Ammon's horn (tissue), 1 donor: ENCODE data around the gene TTLL12.

Experiments
- DNase-seq: peaks from one replicate; pipeline ENCODE4 v3.0.0-alpha.2; 2016; ENCODE audit warnings: low spot score

The TTLL12 gene

DNA sequence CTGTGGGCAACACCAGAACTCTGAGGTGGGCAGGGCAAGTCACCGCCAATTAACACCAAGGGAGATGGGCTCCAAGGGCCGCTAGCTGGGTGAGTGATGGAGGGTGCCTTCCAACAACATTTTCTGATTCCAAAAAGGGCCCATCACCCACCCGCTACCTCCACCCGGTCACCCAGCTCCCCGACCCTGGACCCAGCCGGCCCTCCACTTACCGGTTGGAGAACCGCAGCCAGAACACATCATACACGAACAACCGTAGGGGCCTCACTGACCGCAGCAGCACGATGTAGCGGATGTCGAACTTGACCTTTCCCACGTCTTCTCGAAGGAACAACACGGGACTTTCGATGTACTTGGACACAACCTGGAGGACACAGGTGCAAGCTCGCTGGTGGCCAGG is 14.7 kb downstream of the TTLL12 start:
- no peak for DNase-seq

- DNase-seq = no peak
Observed at GRCh38 chr22:43171607-43172006, 15.3 kb downstream of the TTLL12 start.

DNA sequence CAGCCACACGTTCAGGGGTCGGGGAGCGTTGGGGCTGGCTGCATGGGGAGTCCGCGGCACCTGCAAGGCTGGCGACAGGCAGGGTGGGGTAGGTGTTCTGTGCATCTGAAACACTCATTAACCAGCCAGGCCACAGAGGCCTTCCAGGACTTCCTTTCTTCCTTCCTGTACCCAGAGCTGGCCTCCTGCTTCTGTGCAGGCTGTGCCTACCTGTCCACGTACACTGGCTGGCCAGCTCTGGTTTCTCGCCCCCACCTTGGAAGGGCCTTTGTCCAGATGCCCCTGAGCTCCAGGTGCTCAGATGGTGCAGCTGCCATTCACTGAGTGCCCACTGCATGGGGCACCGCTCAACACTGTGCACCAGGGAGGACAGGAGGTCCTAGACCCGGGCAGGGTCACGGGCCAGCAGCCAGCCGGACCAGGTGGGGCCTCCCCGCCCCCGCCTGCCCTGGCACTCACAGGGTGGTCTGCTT is 15.9 kb downstream of the TTLL12 start:
- DNase-seq = no peak

- no peak for DNase-seq
Observed at GRCh38 chr22:43170131-43170480, 16.8 kb downstream of the TTLL12 start.

DNA sequence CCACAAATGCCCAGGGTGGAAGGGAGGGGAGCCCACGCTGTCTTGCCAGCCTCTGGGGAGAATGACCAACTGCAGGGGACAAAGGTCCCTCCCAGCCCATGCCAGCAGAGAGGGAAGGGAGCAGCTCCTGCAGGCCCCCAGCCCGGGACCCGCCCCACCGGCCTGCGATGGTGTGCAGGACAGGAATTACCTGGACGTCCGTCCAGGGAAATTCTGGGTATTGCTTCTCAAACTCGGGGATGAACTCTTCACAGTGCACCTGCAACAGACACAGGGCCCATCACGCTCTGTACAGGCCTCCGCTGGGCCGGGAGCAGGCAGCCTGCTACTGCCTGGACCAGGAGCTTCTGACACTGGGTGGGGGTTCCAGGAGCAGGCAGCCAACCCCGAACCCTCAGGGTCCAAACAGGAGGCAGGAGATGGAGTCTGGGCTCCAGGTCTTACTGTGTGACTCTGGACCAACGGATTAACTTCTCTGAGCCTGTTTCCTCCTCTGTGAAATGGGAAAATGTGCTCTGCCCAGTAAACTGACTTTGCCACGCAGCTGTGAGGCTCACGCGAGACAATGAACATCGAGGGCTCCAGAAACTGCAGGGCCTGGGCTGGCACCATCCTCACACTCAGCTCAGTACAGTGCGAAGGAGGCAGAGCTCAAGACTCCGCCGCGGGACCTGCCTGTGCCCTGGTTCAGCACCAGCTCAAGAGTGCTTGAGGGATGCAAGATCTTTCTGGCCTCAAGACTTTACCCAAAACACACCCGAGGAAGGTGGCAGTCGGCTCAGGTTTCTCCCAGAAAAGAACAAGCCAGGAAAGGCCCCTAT is 17.4 kb downstream of the TTLL12 start:
- DNase-seq = no peak

DNA sequence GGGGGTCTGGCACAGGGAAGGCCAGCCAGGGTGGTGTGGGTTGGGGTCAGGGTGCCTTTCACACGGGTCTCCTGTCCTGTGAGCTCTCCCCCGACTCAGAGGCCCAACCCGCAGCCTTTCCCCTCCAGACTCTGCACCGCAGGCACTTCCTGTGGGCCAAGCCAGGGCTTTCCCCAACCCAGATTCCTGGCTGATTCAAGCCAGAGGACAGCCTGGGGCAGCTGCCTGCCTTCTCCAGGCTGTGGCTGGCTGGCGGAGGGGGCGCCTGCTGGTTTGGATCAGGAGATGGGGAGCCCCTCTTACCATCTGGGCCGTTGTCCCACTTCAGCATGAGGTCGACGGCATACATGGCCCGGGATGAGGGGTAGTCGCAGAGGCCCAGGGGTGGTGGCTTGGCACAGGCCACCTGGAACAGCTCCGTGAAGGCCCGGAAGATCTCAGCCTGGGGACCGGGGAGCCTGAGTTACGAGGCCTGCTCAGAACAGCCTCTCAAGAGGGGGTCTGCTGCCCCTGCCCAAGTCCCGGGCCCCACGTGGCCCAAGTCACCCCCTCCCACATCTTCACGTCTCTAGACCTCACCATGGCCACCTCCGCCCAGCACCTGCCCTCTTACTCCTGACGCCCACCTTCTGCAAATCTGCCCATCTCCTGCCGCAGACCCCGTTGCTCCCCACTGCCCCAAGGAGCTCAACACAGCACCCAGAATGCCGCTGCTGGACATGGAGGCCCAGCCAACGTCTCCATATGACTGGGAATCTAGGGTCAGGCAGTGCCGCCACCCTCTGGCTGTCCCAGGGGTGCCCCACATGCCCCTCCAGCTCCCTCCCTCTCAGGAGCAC is 18.2 kb downstream of the TTLL12 start:
- DNase-seq = no peak

DNA sequence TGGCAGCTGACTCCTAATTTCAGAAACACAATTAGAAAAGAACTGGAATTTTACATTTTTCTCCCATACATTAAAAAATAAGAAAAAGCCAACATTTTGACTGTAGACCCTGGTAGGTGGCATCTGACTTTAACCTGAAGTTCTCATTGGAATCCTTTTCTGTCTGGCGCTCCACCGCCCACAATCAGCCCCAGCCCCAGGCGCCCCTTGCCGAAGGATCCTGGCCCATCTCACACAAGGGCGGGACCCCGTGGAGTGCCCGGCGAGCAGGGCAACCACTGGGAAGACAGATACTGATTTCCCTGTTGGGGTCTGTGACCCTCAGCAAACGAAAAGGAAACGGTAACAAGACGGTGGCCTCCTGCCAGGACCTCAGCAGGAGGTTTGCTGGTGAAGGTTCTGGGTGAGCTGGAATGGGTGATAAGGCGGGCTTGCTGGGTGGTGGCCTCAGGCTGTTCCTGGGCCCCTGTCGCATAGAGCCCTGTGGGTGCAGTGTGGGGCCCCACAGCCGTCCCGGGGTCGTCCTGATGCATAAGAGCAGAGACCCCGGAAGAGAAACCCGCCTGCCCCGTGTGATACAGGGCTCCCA is 19.8 kb downstream of the TTLL12 start:
- no peak for DNase-seq

DNA sequence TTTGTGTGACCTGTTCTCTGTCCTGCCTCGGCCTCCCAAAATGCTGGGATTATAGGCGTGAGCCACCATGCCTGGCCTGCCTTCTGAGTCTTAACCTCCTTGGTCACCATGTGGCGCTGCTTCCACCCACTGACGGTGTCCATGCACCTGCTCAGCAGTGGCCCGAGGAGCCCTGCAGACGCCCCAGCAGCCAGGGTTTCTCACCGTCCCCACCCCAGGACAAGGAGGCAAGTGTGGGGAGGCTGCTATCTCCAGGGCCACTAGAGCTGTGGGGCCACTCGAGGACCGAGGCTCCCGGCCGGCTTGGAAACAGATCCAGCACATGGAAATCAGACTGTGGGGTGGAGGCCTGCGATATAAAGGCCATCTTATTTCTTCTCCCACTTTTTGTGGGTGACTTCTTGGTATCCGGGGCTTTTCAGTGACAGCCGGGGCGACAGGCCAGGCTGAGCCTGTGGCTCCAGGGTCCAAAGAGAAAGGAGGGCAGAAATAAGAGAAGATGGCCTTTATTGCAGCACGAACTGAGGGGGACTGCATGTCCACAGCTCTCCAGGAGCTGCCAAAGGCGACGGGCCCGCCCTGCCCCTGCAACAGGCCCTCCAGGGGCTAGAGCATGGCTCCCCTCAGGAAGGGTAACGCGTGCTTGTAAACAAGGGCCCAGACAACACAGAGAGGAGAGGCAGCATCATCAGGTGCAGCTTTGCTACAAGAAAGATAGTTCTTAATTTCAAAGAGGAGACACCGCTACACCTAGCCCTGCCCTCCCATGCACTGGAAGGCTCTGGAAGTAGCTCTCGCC is 20.6 kb downstream of the TTLL12 start:
- no peak for DNase-seq

GRCh38 chr22:43164636-43165035 is 22.3 kb downstream of the TTLL12 start:
- no peak for DNase-seq

- DNase-seq = no peak
Observed at GRCh38 chr22:43163241-43163795, 23.6 kb downstream of the TTLL12 start.

- no peak for DNase-seq
Observed at GRCh38 chr22:43162412-43163150, 24.4 kb downstream of the TTLL12 start.

DNA sequence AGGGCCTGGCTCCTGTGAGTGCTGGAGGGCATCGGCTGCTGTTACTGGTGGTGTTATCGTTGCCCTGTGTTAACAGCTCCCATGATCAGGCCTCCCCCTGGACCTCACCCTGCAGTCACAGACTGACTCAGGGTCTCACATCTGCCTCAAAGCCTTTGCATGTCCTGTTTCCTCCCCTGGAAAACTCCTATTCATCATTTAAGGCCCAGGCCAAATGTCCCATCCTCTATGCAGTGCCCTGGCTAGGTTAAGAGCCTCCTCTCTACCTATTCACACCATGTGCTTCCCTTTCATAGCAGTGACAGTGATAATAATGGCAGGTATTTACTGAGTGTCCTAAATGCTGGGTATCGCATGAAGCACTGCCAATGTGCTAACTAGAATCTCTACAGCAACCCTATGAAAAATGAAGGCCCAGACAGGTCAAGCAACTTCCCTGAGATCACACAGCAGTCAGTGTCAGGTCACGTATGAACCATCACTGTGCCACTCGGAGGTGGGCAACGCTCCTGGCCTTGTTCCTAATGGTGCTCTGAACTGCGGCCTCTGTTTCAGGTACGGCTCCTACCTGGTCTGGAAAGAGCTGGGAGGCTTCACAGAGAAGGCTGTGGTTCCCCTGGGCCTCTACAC is 26.3 kb downstream of the TTLL12 start:
- DNase-seq = no peak

- no peak for DNase-seq
Observed at GRCh38 chr22:43159484-43160178, 27.3 kb downstream of the TTLL12 start.

GRCh38 chr22:43158778-43159483 is 28.0 kb downstream of the TTLL12 start:
- no peak for DNase-seq

DNA sequence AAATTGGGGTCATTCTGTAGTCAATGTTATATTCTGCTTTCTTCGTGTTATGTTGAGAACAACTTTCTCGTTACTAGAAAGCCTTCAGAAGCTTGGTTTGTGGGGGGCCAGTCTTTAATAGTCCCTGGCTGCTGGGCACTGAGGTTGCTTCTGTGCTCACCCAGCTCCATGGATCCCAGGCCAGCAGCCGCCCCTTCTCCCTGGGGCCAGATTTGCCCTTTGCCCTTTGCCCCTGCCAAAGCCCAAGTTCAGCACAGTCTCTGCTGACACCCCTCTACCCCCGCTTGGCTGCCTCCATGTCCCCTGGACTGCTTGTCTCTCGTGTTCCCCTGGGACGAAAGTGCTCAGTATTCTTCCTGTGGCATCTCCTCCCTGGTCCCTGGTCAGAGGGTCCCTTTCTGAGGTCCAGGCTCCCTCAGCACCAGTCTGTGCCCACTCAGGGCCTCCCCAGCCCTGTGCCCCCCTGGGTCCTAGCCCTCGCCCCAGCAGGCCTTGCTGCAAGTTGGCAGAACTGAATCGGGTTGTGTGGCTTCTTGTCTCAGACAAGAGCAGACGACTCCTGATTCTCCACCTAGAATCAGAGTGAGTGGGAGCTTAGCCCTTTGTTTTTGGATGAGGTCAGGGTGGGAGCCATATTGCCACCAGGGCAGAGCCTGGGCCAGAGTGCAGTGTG is 28.9 kb downstream of the TTLL12 start:
- DNase-seq = no peak

GRCh38 chr22:43156413-43156812 is 30.5 kb downstream of the TTLL12 start:
- DNase-seq = no peak

DNA sequence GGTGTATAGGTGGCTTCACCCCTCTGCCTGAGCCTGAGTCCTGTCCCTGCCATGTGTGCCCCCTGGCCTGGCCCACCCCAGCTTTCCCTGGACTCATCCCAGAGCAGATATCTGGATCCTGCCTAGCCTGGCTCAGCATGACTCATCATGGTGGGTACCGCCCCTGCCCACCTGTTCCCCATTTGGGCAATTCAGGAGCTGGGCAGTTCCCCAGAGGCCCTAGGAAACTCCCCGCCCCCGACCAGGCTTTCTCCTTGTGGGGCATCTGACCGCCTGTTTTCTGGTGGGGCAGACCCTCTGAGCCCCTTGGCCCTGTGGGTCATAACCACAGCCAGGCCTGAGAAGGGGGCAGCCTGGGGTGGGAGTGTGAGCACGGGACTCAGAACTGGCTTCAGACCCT is 31.1 kb downstream of the TTLL12 start:
- no peak for DNase-seq

DNA sequence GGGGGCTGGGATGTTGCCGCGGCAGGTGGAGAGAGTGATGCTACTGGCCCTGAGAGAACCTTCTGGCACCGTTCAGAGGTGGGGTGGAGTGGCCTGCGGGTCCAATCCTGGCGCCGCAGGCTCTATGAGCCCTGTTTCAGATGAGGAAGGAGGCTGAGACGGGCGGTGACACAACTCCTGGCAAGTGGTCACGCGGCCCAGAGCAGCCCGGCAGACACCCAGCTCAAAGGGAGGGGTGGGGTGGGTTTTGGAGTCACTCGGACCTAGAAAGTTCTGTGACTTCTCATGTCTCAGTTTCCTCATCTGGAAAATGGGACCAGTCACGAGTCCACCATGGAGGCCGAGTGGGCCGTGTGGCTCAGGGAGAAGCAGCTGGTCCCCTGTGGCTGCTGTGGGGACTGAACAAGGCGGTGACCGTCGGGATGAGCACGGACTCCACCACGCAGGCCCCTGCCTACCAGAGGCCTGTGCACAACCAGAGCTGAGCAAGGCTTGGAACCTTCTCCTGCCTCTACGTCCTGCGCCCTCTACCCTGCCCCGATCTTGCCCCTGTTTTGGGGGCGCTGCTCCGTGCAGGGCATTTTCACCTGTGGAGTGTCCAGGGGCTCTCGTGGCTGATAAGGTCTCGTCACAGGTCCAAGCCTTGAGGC is 31.9 kb downstream of the TTLL12 start:
- DNase-seq = no peak
